ENCODE data around the gene ST3GAL2.
A peak's percentile ranks its signal among the peaks of the same experiment; 100 is the strongest.

The ST3GAL2 gene

DNA sequence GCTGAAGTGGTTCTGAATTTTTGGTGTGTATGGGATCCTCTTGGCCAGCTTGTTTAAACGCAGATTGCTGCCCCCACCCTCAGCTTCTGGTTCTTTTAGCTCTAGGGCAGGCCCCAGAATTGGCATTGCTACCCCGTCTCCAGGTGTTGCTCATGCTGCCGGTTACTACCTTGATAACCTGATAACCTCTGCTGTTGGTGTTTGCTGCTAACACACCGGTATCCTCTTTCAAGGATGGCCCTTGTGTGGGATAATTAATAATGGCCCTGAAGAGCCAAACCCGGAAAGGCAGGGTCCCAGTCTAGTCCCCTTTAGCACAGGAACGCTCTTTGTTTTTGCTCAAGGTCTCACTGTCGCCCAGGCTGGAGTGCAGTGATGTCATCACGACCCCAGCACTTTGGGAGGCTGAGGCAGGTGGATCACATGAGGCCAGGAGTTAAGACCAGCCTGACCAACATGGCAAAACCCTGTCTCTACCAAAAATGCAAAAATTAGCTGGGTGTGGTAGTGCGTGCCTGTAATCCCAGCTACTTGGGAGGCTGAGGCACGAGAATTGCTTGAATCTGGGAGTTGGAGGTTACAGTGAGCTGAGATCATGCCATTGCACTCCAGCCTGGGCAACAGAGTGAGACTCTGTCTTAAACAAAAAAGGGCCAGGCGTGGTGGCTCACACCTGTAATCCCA lies 1.3 kb upstream of the ST3GAL2 start:
- TF ChIP-seq, protein P1, sequence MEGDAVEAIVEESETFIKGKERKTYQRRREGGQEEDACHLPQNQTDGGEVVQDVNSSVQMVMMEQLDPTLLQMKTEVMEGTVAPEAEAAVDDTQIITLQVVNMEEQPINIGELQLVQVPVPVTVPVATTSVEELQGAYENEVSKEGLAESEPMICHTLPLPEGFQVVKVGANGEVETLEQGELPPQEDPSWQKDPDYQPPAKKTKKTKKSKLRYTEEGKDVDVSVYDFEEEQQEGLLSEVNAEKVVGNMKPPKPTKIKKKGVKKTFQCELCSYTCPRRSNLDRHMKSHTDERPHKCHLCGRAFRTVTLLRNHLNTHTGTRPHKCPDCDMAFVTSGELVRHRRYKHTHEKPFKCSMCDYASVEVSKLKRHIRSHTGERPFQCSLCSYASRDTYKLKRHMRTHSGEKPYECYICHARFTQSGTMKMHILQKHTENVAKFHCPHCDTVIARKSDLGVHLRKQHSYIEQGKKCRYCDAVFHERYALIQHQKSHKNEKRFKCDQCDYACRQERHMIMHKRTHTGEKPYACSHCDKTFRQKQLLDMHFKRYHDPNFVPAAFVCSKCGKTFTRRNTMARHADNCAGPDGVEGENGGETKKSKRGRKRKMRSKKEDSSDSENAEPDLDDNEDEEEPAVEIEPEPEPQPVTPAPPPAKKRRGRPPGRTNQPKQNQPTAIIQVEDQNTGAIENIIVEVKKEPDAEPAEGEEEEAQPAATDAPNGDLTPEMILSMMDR (IDR thresholded peaks at IDR 0.05; ENCODE audit: low read depth, low read length) = no peak
- DNase-seq (ENCODE audit: extremely low read depth, low read depth) = no peak

DNA sequence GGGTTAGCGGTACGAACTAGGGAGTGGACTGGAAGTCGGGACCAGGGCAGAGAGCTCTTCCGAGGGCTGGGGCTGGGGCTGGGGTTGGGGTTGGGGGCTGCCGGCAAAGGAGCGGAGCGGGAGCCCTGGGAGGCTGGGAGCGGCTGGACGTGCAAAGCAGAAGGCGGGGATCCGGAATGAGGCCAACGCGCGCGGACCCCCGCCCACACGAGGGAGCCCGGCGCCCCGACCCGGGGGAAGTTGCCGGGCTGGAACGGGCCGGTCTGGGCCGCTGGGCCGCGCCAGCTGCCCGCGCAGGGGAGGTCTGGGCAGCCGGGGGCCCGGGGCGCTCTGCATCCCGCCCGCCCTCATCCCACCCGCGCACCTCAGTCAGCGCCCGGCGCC lies 323 bp downstream of the ST3GAL2 start:
- TF ChIP-seq, protein P1 (IDR thresholded peaks at IDR 0.05; ENCODE audit: low read depth, low read length) = no peak
- no peak for DNase-seq (ENCODE audit: extremely low read depth, low read depth)

DNA sequence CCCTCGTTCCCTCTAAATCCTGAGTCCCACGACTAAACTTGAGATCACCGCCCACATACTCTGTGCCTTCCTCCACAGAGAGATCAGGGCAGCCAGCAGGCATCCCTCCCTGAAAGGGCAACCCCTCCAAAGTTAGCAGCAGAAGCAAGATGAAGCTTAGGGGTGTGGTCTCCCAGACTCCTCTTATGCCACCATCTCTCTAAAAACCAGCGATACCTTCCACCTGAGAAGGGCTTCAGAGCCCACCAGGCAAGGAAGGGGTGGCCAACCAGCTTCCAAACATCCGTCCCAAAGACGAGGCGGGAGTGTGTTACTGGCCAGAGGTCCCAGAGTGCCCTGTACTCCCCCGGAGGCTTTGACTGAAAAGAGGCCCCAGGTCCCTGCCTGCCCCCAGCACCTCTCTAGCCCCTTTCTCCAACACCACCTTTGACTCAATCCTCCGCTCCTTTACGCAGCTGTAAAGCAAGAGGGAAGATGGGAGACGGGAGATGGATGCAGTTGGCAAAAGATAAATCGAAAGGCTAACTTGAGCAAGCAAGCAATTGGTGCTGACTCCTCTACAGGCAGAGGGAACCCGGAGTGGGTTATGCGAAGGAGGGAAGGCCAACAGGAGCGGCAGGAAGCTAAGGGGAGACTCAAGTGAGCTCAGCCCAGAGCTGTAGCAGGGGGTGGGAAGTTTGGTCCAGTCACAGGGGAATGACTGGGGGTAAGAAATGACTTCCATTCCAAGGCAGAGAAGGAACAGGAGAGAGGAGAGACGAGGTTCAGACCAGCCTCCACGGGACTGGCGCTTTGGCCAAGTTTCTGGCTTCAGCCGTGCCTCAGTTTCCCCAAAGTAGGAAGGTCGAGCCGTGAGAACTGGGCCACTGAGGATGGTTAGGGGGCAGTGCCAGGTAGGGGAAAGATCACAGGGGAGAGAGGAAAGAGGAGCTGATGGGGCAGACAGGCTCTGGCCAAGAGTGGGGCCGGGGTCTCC lies 1.0 kb downstream of the ST3GAL2 start:
- TF ChIP-seq, protein P1 (IDR thresholded peaks at IDR 0.05; ENCODE audit: low read depth, low read length) = no peak
- no peak for DNase-seq (ENCODE audit: extremely low read depth, low read depth)

DNA sequence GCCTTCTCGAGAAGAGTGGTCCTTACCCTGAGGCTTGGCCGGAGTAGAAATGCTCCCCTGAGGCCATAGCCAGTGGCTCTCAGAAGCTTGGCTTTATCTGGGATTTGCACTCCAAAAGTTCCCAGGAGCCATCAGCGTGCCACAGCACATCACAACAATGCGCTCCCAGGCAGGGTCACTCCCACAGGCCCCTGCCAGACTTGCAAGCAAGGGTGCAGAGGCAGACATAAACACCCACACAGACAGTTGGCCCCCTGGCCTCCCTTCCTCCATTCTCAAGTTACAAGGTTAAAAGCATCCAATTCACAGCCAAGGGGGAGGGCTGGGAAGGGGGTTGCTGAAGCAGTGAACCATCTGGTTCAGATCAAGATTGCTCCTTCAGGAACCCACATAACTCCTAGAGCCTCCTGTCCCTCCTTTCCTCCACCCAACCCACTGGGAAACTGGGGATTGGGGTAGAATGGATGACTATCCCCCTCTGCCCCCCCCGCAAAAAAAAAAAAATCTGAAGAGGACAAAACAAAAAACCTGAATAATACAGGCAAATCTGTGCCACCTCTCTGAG lies 1.8 kb downstream of the ST3GAL2 start:
- TF ChIP-seq, protein P1 (IDR thresholded peaks at IDR 0.05; ENCODE audit: low read depth, low read length) = no peak
- DNase-seq (ENCODE audit: extremely low read depth, low read depth) = peak; percentile 88

DNA sequence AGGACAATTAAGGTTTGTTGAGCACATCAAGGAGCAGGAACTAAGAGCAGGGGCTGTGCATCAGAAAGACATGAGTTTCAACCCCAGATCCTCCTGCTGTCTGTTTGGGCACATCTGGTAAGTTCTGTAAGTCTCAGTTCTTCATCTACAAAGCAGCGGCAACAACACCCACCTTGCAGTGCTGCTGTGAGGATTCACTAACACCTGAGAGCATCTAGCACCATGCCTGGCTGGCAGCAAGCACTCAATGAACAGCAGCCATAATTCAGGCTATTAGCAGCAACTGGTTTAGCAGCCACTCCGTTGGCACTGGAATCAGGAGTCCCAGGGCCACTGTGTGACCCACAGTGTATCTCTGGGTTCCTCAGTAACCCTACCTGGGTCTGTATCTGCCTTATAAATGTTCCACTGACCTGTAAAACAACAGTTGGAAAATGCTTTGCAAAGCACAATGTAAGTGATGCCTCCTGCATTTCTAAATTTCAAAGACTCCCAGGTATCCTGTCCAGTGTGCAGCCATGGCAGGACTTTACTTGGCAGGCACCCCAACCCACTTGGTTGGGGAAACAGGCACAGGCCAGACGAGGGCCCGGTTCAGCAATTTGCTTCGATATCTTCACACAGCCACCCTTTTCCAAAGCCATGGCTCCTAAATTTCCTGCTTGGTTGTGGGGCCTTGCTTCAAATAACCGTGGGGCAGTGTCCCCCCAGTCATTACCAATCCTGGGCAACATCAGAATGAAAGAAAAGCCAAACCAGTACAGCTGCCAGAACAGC lies 4.2 kb downstream of the ST3GAL2 start:
- TF ChIP-seq, protein P1 (IDR thresholded peaks at IDR 0.05; ENCODE audit: low read depth, low read length) = no peak
- DNase-seq (ENCODE audit: extremely low read depth, low read depth) = no peak

DNA sequence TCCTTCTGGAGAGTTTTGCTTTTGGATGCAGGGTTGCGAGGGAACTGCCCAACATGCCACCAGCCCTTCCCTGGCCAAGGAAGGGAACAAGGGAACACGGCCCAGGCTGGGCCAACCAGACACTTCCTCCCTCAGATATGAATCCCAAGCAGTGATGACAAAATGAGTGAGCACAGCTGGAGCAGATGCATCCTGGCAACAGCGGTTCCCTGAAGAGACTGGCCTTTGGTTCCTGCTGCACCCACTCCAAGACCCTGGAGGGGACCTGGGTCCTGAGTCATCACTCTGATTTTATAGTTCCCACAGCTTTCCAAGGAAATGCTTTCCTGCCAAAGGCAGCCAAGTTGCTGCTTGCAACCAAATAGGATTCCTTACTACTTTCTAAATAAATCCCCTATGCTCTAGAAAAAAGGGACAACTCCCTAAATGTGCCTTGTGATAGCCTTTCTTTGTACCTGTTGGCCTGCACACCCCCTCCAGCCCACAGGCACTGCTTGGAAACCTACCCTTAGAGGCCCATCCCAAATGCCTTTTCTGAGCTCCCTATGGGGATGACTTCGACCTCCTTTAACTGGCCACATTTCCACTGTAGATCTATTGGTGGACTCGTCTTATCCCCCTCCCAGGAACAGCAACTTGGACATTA lies 5.3 kb downstream of the ST3GAL2 start:
- TF ChIP-seq, protein P1 (IDR thresholded peaks at IDR 0.05; ENCODE audit: low read depth, low read length) = no peak
- DNase-seq (ENCODE audit: extremely low read depth, low read depth) = no peak

Data from AG09319 (cell line).